ENCODE results near the gene ODF2. TPM values are rescaled to one million over a fixed set of nuclear protein-coding genes. Genes with fewer than 3 reads are reported as not detected.

ODF2 gene
- total RNA-seq, 2 donors from 2014 or later: 12.6 to 19.1 TPM

Other genes with a start within 250 kb of the ODF2 start
- gene GOLGA2, start 180.0 kb upstream of the ODF2 start, total RNA-seq: 100 to 1,000 TPM in 1 of 2 donors, 10 to 100 TPM in 1; 85.6 to 113 TPM
- 10 to 100 TPM; 17.2 to 18.4 TPM for gene SWI5, start 179.7 kb upstream of the ODF2 start, total RNA-seq
- 10 to 100 TPM; 23.0 to 26.6 TPM for gene TRUB2, start 133.6 kb upstream of the ODF2 start, total RNA-seq
- 10 to 100 TPM; 21.2 to 27.7 TPM for gene COQ4, start 133.2 kb upstream of the ODF2 start, total RNA-seq
- gene SLC27A4, start 115.5 kb upstream of the ODF2 start, total RNA-seq: 10 to 100 TPM; 17.6 to 21.7 TPM
- 10 to 100 TPM; 49.8 to 58.0 TPM for gene URM1, start 84.6 kb upstream of the ODF2 start, total RNA-seq
- gene CERCAM, start 35.1 kb upstream of the ODF2 start, total RNA-seq: 10 to 100 TPM; 19.1 to 22.8 TPM
- gene GLE1, start 48.7 kb downstream of the ODF2 start, total RNA-seq: 10 to 100 TPM; 15.5 to 19.1 TPM
- gene SPTAN1, start 96.6 kb downstream of the ODF2 start, total RNA-seq: 100 to 1,000 TPM; 277 to 336 TPM
- gene DYNC2I2, start 200.8 kb downstream of the ODF2 start, total RNA-seq: 10 to 100 TPM; 12.8 to 20.3 TPM
- 100 to 1,000 TPM; 158 to 191 TPM for gene SET, start 233.2 kb downstream of the ODF2 start, total RNA-seq
- 10 to 100 TPM in 1 of 2 donors, 1 to 10 TPM in 1; 6.2 to 11.2 TPM for gene PKN3, start 246.5 kb downstream of the ODF2 start, total RNA-seq

Data from left cardiac atrium (tissue), 2 donors.